Activated CD4-positive, alpha-beta T cell treated with anti-CD3 and anti-CD28 coated beads, Interleukin-10, Interleukin-2, amounts not matched to agents 100 ng/mL and 50 ng/mL, durations not matched to agents 16 hours and 8 hours (primary cell): ENCODE results near the gene ZBTB18.
A peak's percentile ranks its signal among the peaks of the same experiment; 100 is the strongest.
"Not testable (repeated sequence)": the region's sequence is repeated elsewhere in the genome, so short reads cannot be mapped to it uniquely, and the experiment has no call there.

Experiments
- DNase-seq: peaks from one replicate; pipeline ENCODE4 v3.0.0-alpha.2; 2020

ZBTB18 gene

DNA sequence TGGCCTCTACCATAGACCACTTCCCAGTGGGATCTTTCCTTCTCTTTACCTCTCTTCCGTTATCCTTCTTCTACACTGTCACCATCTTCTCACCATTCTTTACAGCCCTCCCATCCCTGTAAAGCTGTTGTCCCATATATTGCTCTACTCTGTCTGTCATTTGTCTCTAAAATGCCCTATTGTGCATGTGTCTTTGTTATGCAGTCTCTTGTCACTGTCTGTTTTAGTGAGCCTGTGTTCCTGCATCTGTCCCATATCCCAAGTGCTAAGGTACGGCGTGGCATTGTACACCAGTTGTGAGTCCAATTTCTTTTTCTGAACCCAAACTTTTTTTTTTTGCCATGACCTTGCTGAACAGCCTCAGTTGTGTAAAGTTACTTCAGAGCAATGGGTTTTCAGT lies 8.8 kb upstream of the ZBTB18 start:
- no peak for DNase-seq

DNA sequence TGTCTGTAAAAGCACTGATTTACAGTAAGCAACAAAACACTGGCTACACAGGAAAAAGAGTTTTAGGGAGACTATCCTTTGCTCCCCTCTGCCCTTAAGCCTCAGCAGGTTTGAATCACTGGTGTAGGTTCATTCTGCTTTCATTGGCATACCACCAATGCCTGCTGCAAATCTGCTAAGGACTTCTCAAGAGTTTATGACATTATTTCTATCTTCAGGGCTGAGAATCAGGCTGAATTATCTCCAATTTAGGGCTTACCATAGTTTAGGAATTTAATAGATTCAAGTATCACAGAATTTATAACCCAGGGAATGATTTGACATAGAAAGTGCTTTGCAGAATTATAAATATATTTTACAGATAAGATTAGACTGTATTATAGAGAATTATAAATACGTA lies 6.7 kb upstream of the ZBTB18 start:
- DNase-seq = no peak

DNA sequence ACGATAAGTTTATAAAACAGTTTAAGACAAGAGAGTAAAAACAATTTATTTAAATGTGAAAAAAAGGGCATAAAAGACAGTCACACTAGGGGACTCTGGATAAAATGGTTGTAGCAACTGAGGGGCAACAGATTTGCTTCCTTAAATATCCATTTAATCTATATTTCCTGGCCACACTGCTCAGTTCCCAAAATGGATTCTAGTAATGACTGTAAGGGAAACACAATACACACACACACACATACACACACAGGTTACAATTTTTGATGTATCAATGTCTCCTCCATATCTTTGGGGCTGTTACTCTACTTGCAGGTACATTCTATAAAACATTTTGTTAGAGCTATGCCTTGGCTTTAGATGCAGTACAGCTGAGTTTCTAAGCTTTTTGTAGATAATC lies 4.8 kb upstream of the ZBTB18 start:
- DNase-seq = not testable (repeated sequence)

DNA sequence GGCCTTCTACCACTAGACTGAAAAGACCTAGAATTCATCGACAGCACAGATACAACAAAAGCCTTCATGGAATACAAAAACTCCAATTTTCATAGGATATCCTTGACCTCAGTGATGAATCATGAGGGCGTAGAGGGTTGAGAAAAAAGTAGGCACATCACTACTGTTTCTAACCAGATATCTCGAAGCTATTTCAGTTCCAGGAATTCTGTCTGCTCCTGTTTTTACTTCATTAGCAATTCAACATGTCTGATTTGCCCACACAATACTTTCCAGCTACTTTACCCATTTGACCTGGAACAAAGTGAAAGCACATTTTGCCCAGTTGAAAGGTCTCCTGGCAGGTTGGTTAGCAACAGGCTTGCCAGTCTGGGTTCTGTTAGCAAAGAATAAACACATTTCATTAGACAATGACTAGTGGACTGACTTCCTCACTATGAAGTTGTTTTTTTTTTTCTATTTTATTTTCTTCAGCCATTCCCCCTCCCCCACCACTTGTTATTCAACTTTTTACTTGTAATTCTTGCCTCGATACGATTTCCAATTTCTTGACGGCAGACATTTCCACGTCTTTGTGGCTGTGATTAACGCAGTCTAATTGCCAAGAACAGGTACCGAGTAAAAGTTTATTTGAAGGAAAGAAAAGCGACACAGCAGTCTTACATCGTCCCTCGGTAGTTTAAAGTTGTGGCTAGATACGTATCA lies 4.0 kb upstream of the ZBTB18 start:
- peak; percentile 20 for DNase-seq

DNA sequence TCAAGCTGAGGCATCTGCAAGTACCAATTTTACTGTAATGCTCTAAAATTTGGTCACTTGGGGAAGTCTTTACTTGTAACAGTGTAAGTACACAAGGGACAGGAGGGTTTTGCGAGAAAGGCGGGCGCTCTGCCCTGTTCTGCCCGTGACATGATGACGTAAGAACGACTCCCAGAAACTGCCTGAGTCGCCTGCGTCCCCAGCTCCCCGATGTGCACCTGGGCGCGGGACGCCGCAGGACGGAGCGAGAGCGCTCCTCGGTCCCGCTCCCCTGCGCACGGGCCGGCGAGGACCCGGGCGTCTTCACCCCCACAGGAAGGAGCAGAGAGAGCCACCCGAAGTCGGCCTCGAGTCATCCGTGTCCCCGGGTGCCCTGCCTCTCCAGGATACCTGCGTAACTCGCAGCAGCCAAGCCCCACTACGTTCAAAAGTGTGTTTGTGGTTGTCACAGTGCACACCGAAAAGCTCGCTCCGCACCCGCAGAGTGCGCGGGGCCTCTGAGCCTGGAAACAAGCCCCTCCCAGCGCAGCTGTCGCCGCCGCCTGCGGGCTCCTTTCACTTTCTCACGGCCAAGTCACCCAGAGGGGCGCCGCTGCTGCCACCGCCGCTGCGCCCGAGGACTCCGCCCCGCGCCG lies 3.3 kb upstream of the ZBTB18 start:
- DNase-seq = peak; percentile 76

DNA sequence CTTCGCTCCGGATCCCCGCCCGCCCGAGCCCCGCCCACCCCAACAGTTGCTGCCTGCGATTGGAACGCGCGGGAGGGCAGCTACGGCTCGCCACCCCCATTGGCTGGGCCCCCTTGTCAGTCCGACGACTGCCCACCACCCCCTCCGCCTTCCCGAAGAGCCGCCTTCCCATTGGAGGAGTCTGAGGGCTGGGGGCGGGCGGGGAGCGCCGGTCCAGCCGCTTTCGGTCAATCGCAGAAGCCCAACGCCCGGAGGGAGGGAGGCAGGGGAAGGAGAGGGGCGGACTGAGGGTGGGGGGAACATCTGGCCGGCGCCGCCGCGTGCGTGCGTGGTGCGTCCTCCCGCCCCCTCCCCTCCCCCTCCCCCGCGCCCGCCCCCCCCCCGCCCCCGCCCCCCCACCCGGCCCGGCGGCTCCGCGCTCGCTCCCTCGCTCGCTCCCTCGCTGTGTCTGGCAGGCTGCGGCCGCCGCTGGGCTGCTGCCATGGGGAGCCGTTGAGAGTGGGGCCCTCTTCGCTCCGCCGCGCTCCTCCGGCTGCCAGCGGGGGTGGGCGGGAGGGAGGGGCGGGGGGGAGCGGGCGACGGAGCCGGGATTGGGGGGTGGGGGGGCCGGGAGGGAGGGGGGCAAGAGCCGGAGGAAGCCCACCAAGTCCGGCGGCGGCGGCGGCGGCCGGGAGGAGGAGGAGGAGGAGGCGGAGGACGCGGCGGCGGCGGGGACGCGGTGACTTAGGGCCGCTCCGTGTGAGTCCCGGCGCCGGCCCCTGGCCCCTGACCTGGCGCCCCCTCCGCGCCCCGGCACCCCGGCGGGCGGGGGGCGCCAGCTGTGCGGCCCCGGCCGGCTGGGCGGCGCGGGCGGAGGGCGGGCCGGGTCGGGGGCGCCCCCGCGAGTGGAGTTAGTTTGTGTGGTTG lies 2.6 kb upstream of the ZBTB18 start:
- DNase-seq = peak; percentile 99

DNA sequence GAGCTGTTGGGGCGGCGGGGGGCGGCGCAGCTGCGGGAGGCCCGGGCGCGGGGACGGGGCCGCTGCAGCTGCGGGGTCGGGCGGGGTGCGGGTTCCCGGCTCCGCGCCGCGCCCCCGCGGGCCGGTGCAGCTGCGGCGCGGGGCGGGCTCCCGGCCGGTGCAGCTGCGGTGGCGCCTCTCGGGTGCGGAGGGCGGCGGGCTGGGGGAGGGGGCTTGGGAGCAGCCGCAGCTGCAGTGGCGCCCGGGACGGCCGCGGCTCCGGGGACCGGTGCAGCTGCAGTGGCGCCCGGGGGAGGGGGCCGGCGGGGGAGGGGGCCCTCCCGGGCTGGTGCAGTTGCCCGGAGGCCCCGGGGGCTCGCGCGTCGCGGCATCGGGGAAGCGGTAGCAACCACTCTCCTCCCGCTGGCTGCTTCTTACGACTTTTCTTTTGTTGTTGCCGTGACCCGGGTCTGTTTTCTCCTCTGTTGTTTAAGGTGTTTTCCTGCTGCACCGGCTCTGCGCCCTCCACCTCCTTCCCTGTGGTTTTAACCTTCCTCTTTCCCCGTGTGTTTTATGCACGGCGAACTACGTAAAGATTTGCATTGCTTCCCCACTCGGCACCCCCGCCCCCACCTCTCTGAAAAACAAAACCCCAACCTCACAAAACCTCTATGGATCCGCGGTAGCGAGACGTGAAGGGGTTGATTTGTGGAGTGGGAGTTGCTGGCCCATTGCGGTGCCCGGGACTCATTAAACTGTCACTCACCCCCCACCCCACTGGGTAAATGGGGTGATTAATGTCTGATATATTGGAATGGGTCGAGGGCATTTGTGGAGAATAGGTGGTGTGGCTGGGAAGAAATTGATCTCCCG lies 1.7 kb upstream of the ZBTB18 start:
- peak; percentile 20 for DNase-seq

DNA sequence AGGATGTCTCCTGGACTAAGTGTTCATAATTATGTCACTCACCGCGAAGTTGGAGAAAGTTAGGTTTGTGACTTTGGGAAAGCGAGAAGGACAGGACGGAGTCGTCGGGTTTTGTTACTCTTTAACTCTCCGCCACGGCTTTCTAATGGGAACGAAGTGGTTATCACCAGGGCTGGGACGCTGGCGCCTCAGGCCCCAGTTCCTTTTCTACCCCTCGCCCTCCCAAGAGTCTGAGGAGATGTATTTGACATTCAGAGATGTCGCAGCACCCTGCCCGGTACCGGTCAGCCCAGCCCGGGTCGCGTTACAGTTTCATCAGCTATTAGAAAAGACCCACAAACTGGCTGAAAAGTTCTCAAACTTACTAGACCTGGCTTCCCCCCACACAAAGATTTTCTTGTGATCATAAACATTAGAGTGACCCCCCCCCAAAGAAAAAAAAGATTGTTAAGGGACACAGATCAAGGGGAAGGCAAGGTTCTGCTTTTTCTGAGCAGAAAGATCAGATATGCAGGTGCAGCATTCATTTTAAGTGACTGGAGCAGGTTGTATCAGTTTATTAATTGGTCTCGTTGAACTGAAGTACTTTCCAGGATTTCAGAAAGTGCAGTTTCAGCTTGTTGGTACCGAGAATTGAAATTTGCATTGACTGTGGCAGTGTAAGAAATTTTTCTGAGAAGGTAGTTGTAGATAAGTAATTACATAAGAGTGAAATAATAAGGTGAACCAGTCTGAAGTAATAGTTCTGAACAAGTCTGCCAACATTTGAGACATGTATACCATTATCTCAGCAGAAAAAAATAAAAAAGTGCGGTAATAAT lies 859 bp upstream of the ZBTB18 start:
- DNase-seq = no peak

DNA sequence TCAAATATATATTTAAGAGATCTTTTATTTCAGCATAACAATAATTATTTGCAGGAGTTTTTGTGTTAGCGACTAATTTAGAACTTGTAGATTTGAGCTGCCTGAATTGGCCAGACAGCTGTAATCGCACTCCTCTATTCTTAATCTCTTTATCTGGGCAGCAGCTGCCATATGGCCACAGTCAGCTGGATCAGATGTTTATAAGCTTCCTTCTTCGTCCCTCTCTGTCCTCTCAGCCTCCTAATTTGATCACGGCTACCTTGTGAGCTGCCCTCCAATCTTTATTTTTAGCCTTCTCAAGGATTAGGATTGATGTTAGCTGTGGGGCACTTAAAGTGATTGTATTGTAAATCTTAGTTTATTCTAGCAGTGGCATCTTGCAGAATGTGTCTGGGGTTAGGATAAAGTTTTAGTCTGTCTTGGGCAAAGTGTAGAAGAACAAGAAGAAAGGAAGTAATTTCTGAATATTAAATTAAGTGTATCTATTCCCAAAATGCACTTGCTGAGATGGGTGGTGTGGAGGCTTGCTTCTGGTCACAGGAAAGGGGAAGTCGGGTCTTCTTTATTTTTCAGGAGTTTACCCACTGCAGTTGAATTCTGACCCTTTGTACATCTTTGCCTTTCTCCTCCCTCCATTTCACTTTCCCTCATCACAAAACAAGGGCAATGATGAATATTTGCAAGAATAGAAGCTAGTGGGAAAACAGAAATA lies 1.1 kb downstream of the ZBTB18 start:
- DNase-seq = no peak

DNA sequence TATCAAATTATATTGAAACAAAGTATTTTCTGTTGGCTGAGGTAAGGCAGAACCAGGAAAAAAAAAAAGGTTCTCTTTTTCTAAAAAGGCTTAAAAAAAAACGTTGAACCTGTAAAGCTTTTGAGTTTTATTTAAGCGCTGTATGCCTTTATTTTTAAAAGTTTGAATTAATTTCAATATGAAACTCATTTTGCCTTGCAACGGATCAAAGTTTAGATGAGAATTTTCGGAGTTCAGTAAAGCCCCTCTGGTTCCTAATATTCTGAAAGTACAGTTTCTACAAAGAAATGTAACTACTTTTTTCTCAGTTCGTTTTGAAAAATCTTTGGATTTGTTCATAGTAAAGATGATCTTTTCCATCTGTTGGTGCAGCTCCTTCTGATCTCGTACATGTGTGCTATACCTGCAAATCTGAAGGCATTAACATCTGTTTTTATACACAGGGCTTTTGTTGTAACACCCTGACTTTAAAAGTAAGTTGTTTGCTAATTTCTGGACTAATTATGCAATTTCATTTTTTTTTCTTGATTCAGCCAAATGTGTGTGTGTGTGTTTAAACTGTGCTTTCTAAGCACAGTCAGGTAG lies 1.7 kb downstream of the ZBTB18 start:
- DNase-seq = no peak

DNA sequence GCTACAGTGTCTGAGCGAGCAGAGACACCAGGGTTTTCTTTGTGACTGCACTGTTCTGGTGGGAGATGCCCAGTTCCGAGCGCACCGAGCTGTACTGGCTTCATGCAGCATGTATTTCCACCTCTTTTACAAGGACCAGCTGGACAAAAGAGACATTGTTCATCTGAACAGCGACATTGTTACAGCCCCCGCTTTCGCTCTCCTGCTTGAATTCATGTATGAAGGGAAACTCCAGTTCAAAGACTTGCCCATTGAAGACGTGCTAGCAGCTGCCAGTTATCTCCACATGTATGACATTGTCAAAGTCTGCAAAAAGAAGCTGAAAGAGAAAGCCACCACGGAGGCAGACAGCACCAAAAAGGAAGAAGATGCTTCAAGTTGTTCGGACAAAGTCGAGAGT lies 2.7 kb downstream of the ZBTB18 start:
- DNase-seq = no peak

DNA sequence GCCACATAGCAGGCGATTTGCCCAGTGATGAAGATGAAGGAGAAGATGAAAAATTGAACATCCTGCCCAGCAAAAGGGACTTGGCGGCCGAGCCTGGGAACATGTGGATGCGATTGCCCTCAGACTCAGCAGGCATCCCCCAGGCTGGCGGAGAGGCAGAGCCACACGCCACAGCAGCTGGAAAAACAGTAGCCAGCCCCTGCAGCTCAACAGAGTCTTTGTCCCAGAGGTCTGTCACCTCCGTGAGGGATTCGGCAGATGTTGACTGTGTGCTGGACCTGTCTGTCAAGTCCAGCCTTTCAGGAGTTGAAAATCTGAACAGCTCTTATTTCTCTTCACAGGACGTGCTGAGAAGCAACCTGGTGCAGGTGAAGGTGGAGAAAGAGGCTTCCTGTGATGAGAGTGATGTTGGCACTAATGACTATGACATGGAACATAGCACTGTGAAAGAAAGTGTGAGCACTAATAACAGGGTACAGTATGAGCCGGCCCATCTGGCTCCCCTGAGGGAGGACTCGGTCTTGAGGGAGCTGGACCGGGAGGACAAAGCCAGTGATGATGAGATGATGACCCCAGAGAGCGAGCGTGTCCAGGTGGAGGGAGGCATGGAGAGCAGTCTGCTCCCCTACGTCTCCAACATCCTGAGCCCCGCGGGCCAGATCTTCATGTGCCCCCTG lies 3.3 kb downstream of the ZBTB18 start:
- DNase-seq = no peak

DNA sequence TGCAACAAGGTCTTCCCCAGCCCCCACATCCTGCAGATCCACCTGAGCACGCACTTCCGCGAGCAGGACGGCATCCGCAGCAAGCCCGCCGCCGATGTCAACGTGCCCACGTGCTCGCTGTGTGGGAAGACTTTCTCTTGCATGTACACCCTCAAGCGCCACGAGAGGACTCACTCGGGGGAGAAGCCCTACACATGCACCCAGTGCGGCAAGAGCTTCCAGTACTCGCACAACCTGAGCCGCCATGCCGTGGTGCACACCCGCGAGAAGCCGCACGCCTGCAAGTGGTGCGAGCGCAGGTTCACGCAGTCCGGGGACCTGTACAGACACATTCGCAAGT lies 3.8 kb downstream of the ZBTB18 start:
- DNase-seq = no peak

DNA sequence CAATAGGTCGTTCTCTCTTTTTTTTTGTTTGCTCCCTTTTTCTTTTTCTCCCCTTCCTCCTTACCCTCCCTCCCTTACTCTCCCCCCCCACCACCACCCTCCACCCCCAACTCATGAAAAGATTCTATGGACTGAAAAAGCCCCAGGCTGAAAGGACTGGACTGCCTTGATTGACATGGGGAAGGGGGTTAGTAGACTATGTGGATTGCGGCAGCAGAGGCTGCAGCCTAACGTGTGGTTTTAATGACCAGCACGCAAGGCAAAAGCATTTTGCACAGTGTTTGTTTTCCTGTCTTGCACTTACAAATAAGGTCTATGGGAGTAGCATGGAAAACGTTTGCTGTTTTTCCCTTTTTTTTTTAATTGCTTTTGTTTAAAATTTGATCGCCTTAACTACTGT lies 5.5 kb downstream of the ZBTB18 start:
- DNase-seq = no peak

DNA sequence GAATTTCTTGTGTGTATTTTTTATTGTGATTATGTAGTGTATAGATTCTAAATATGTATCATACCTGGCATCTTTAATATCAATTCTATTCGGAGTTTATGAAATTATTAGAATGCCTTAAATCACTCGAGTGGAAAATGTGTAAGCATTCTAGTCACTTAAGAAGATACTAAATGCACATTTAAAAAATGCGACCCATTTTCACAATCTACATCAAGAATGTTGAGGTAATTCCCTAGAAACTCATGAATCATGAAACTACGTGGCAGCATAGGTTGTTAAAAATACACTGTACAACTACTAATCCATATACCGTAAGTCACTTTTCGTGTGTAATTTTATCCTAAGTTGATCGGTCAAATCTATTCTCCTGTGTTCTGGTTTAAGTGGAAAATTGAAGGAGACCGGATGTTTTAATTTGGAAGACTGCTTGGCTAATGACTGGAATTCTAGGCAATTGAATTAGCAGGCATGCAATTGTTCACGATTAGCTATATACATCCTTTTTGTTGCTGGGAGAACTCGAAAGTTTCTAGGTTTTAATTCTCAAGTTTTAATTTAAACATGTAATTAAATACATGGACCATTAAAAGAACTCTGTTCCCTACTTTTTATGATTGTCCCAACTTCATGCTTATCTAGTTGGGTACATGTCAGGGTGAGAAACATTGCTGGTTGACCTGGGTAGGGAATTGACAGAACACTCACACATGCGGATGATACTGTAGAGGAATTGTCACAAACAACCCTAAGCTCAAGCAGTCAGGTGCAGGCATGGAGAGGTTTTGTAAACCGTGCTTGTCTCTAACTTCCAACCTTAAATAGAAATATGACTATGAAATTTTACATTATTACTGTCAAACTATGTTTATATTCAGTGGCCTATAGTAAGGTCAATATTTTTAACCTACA lies 6.6 kb downstream of the ZBTB18 start:
- DNase-seq = no peak

DNA sequence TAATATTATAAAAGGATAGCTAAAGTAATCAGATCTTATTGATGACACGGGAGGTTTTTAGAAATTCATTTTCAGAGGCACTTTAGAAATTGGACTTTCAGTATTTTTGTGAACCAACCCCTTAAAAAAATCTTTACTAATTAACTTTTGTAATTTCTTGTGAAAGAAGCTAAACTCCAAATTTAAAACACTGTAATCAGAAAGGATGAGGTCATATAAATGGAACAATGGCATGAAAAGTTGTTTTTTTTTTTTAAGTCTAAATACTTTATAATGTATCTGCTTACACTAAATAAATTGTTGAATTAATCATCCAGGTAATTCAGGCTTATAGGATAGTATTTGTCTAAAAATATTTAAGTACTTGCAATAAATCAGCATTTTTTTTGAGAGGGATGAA lies 9.0 kb downstream of the ZBTB18 start:
- no peak for DNase-seq

DNA sequence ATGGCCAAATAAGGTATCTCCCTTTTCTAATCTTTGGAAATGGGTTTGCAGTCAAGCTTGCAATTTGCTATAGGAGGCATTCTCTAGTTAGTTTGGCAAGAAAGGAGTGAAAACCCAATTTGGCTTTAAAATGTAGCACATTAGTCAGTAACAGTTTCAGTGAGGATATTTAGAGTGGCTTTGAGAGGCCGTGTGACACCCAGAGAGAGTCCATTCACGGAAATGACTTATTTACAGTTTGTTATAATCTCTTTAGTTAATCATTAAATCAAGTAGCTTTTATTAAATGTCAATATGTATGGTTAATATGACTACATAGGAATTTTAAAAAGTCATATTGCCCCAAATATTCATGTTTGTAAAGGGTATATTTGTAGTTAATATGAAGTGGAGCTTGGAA lies 9.6 kb downstream of the ZBTB18 start:
- no peak for DNase-seq

DNA sequence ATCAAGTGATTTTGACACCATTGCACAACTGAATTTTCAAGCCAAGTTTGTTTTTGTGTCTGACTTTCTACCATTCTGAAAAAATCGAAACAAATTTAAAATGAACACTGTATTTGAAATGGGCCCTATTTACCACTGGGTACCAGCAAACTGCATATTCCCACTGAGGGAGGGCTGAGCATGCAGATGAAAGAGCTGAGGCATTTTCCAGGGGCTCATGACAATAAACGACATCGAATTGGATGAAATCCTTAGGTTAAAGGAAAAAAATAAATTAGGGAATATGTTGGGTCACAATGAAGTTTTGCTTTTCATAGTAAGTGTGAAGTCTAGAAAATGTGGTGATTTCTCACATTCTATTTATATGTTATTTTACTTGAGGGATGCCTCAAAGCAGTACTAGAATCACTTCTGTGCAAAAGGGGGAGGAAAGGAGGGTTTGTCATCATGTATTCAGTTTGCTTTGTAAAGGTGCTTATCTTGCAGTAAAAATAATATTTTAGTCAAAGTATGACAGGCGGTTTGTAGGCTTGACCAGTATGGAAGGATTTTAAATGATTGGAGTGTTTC lies 11.2 kb downstream of the ZBTB18 start:
- no peak for DNase-seq

DNA sequence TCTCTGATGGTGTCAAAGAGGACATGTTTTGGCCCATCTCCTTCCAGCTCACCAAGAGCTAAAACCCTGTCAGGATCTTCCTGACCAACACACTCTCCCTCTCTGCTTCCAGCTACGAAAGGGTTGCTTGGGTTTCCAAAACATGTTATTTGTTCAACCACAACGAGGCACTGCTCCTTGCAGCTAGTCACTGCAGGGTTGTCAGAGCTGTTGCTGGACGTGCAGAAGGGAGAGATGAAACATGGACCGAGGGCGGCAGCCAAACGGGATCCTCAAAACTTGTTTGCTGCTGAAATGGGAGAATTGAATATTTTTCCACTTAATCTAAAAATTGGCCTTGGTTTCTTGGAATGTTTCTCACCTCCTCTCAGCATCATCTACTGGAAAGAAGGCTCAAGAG lies 12.4 kb downstream of the ZBTB18 start:
- DNase-seq = no peak
